ENCODE results near the gene CLIP2. TPM values are rescaled to one million over a fixed set of nuclear protein-coding genes. Genes with fewer than 3 reads are reported as not detected.
"Not testable (repeated sequence)": the region's sequence is repeated elsewhere in the genome, so short reads cannot be mapped to it uniquely, and the experiment has no call there.

CLIP2 gene
- total RNA-seq = 72.2 TPM

DNA sequence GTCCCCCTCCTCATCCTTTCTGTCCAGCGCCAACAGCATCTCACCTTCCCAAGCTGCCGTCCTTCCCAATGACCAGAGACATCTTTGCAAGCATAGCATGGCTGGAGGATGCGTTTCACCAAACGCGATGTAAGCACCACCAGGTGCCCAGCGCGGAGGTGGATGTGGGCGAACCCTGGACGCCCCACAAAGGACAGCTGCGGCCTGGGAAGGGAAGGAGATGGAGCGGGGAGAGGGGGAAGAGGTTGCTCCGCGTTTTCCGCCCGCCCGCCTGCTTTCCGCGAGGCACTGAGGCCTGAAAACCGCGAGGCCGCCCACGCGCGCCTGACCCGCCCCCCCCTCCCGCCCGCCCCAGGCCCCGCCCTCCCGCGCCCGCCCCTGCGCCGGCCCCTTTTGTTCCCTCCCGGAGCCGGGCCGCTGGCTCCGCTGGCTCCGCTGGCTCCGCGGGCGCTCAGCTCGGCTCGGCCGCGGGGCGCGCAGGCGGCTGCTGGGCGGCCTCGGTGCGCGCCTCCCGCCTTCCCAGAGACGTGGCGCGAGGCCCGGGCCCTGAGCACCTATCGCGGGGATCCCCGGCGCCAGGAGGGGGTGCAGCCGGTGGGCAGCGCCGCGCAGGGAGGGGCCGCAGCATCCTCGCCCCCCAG lies at the start of gene CLIP2:
Gene CLIP2, plus strand, starts transcription at position 390 of the 641 bp plus-strand sequence. CDS start 28,140 bp downstream, outside the sequence.
- peak; percentile 41 to 80 (median 77) for DNase-seq (ENCODE audit: low read depth in 2 of 3, low spot score in 2 of 3)

DNA sequence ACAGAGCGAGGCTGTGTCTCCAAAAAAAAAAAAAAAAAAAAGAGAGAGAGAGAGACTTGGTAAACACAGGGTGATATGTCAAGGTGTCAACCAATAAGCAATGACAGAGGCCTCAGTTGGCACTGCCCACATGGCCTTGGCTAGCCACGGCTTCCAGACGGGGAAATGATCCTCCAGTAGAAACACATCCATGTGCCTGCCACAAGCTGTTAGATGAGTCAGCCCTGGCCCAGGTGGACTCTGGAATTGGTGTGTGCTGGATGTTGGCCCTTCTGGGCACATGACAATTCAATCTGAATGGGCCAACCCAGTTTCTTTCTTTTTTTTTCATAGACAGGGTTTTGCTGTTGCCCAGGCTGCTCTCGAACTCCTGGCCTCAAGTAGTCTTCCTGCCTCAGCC lies 48.7 kb upstream of the CLIP2 start:
- DNase-seq (ENCODE audit: low read depth in 2 of 3, low spot score in 2 of 3) = no peak

DNA sequence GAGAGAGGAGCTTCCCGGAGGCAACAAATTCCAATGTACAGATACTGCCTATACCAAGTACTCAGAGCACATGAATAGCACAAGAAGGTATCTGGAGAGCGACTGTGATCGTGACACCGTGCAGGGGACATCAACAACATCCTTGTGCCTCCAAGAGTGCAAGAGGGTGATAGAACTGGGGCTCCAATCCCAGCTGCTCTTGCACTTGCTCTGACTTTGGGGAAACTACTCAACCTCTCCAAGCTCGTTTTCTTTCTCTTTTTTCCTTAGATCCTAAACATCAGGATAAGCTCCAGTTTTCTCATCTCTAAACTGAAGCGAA lies 47.1 kb upstream of the CLIP2 start:
- no peak for DNase-seq (ENCODE audit: low read depth in 2 of 3, low spot score in 2 of 3)

DNA sequence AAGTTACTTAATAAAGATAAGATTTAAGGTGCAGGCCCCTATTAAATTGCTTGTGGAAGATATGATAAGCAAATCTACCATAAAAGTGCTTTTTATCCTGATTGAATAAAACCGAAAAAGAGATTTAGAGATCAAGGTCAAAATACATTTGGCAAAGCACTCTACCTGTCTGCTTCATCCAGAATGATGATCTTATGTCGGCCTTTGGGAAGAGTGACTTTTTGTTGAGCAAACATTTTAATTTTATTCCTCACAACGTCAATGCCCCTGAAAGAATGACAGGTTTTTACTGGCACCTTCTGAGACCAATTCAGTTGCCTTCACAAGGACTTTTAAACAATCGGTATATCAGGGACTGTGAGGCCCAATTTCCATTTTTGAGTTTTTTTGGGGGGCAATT lies 42.7 kb upstream of the CLIP2 start:
- DNase-seq (ENCODE audit: low read depth in 2 of 3, low spot score in 2 of 3) = no peak

DNA sequence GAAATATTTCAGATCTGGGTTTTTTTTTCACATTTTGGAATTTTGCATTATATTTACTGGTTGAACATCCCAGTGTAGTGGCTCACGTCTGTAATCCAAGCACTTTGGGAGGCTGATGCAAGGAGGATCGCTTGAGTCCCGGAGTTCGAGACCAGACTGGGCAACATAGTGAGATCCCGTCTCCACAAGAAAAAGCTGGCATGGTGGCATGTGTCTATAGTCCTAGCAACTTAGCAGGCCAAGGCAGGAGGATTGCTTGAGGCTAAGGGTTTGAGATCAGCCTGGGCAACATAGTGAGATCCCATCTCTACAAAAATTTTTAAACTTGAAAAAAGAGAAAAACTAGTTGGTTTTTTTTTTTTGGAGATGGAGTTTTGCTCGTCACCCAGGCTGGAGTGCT lies 41.1 kb upstream of the CLIP2 start:
- DNase-seq (ENCODE audit: low read depth in 2 of 3, low spot score in 2 of 3) = no peak

DNA sequence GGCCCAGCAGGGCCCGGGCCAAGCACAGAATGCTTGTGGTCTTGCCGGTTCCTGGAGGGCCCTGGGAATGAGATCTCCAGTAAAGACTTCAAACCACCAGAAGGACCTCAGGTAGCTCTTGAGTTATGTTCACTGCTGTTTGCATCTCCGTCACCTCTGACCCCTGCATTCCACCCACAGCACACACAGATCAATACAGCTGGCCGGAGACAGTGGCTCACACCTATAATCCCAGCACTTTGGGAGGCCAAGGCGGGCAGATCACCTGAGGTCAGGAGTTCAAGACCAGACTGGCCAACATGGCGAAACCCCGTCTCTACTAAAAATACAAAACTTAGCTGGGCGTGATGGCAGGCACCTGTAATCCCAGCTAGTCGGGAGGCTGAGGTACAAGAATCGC lies 40.1 kb upstream of the CLIP2 start:
- not testable (repeated sequence) for DNase-seq (ENCODE audit: low read depth in 2 of 3, low spot score in 2 of 3)

DNA sequence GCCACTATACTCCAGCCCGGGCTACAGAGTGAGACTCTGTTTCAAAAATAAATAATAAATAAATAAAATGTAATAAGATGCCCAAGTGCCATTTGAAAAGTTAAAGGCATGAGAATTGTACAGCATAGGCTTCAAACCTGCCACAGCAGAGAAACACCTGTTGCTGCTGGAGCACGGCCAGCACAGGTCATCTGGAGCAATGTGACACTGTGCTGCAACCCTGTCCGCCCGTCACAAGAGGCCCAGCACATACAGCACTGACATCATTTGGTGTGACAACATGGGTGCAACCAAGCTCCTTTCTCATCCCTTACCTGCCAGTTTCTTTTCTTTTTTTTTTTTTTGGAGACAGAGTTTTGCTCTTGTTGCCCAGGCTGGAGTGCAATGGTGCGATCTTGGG lies 36.3 kb upstream of the CLIP2 start:
- DNase-seq (ENCODE audit: low read depth in 2 of 3, low spot score in 2 of 3) = no peak

DNA sequence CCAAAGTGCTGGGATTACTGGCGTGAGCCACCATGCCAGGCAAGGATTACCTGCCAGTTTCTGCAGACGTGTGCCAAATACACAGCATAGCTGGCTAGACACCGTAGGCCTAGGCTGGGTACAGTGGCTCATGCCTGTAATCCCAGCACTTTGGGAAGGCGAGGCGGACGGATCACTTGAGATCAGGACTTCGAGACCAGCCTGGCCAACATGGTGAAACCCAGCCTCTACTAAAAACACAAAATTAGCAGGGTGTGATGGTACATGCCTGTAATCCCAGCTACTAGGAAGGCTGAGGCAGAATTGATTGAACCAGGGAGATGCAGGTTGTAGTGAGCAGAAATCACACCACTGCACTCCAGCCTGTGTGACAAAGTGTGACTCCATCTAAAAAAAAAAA lies 35.9 kb upstream of the CLIP2 start:
- no peak for DNase-seq (ENCODE audit: low read depth in 2 of 3, low spot score in 2 of 3)

DNA sequence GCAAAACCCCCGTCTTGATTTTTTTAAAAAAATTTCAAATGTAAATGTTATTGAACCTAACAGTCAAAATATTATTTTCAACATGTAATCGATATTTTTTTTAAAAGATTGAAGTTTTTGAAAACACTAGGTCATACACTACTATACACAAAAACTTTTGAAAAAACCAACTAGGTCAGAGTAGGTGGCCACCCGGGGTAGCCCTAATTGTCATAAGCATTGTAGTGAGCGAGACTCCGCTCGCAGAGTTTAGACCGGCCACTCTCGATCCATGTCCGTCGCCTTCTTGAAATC lies 35.4 kb upstream of the CLIP2 start:
- peak in 1 of 3 donors; percentile 20 for DNase-seq (ENCODE audit: low read depth in 2 of 3, low spot score in 2 of 3)

DNA sequence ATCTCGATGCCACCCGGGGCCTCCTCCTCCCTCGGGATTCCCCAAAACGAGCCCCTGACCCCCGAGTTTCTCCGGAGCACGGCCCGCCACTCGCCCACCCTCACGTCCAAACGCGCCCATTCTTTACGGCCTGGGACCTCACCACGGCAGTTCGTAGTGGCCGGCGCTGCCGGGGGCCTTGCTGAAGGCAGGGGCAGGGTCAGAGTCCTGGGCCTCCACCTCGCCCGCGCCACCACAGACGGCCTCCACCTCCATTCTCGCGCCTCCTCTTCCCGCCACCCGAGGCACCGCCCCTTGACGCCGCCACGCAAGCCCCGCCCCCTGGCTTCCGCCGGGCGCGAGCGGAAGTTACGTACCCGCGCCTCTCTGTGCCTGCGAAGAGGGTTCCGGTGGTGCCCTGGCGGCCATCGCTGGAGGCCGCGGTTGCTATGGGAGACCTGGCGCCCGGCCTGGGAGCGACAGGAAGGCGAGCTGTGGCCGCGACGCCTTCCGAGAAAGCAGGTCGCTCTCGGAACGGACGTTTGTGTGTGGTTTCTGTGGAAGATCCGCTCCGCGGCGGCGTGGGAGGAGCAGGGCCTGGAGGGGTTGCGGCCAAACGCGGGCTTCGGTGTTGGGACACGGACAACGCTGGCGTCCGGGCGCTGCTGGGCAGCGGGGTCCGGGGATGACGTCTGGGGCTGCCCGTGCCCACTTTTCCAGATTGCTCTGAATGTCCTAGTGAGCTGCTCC lies 34.9 kb upstream of the CLIP2 start, which contains the start of gene RFC2:
Gene RFC2, minus strand, starts transcription at position 271 of the 729 bp plus-strand sequence. Its CDS starts 16 bp downstream, at position 255.
- peak; percentile 92 to 99 (median 98) for DNase-seq (ENCODE audit: low read depth in 2 of 3, low spot score in 2 of 3)

DNA sequence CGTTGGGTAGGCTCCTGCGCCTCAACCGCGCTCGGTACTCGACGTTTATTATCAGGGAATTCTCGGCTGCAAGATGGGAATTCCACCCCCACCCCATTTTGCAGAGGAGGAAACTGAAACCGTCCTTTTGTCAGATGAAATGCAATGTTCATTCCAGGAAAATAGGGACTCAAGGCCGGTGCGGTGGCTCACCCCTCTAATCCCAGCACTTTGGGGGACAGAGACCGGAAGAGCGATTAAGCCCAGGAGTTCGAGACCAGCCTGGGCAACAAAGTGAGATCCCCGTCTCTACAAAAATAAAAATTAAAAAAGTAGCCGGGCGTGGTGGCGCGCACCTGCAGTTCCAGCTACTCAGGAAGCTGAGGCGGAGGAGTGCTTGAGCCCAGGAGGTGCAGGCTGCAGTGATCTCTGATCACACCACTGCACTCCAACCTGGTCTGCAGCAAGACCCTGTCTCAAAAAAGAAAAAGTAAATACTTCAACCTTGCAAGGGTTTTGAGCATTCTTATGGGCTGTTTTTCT lies 34.3 kb upstream of the CLIP2 start:
- DNase-seq (ENCODE audit: low read depth in 2 of 3, low spot score in 2 of 3) = peak in 1 of 3 donors; percentile 21

DNA sequence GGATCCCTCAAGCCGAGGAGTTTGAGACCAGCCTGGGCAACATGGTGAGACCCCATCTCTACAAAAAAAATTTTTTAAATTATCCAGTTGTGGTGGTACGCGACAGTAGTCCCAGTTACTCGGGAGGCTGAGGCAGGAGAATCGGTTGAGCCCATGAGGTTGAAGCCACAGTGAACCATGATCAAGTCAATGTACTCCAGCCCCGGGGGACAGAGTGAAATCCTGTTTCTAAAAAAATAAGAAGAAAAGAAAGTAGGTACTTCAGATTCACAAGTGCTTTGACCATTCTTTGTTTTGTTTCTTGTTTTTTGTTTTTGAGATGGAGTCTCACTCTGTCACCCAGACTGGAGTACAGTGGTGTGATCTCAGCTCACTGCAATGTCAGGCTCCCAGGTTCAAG lies 33.7 kb upstream of the CLIP2 start:
- DNase-seq (ENCODE audit: low read depth in 2 of 3, low spot score in 2 of 3) = not testable (repeated sequence)

DNA sequence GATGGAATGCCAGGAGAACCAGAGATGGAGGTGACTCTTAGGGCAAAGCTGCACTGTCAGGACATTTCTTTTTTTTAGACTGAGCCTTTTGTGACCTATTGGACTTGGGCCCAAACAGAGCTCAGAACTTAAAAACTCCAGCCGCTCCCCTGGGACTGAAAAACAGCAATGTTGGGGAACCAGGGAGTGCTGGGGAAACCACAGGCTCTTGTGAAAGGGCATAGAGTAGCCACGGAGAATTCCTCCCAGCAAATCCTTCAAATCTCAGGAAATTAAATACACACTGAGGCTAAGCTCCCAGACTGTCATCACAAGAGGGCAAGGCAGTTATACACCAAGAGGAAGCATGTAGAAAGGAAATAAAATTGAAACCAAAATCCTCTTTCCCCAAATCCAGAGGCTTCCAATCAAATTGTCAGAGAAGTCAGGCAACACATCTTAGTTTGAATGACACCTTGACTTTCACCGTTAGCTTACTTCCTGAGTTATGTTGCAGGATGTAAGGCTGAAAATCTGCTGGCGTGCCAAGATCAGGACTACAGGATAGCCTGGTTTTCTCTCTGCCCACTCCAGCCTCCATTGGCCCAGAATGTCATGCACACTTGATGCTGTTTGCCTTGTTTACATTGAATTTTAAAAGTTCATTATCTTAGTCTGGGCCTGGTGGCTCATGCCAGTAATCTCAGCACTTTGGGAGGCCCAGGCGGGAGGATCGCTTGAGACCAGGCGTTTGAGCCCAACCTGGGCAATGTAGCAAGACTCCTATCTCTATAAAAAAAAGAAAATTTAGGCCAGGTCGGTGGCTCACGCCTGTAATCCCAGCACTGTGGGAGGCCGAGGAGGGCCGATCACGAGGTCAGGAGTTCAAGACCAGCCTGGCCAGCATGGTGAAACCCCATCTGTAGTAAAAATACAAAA lies 32.5 kb upstream of the CLIP2 start:
- DNase-seq (ENCODE audit: low read depth in 2 of 3, low spot score in 2 of 3) = no peak

DNA sequence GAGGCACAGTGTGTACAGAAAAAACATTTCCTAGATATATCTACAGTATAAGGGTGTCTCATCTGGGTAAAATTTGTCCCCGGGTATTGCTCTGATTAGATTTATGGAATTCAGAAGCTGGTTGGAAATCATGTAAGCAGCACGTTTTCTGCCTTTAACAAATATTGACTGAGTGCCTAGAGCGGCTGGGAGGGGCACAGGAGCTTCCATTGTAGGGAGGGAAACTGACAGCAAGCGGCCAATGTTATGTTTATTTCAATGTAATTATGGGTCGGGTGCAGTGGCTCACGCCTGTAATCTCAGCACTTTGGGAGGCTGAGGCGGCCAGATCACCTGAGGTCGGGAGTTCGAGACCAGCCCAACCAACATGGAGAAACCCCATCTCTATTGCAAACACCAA lies 30.6 kb upstream of the CLIP2 start:
- no peak for DNase-seq (ENCODE audit: low read depth in 2 of 3, low spot score in 2 of 3)

DNA sequence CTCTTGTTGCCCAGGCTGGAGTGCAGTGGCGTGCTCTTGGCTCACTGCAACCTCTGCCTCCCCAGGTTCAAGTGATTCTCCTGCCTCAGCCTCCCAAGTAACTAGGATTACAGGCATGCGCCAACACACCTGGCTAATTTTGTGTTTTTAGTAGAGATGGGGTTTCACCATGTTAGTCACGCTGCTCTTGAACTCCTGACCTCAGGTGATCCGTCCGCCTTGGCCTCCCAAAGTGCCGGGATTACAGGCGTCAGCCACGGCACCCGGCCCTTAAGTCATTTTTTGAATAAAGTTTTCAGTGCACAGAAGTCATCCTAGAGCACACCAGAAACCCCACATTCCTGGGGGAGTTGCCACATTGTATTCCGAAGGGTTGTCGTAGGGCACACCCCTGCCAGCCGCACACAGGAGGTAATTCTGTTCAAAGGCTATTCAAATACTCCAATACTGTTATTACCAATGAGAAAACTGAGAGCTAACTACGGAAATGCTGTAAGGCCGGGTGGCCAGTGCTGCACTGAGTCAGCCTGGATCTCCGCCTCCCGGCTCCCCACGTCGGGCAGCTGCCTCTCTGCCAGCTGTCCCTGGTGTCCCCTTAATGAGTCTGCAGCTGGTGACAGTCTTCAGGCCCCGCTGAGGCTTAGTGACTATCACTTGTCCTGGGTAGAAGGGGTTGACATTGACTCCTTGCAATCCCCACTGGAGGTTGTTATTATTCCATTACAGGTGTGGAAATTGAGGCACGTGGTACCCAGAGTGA lies 26.4 kb upstream of the CLIP2 start:
- DNase-seq (ENCODE audit: low read depth in 2 of 3, low spot score in 2 of 3) = no peak

DNA sequence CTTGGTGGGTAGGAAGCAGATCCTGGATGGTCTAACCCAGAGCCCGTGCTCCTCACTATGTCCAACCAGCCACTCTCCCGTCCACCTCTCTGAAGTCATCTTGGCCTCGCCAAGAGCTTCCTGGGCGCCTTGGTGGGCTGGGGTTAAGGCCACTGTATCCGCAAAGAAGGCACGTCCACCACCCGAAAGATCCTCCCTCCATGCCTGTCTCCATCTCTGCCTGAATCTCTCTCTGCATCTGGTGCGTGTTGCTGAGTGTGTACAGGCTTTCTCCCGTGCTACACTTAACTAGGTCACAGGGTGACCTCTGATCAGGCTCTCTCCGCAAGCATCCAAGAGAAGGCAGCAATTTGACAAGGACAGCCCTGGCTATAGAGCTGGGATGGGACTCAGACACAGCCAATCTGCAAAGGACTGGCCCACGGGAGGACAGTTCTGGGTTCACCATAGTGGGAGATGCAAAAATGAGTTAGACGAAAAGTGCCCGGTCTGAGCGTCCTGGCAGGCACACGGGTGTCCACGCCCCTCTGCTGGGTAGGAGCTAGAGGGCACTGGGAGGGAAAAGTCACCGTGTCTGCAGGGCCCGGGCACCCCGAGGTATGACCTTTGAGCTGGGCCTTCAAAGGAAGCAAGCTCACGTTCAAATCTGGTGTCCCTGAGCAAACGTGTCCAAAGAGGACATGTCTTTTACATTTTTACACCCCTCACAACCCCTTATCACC lies 25.6 kb upstream of the CLIP2 start:
- DNase-seq (ENCODE audit: low read depth in 2 of 3, low spot score in 2 of 3) = no peak

DNA sequence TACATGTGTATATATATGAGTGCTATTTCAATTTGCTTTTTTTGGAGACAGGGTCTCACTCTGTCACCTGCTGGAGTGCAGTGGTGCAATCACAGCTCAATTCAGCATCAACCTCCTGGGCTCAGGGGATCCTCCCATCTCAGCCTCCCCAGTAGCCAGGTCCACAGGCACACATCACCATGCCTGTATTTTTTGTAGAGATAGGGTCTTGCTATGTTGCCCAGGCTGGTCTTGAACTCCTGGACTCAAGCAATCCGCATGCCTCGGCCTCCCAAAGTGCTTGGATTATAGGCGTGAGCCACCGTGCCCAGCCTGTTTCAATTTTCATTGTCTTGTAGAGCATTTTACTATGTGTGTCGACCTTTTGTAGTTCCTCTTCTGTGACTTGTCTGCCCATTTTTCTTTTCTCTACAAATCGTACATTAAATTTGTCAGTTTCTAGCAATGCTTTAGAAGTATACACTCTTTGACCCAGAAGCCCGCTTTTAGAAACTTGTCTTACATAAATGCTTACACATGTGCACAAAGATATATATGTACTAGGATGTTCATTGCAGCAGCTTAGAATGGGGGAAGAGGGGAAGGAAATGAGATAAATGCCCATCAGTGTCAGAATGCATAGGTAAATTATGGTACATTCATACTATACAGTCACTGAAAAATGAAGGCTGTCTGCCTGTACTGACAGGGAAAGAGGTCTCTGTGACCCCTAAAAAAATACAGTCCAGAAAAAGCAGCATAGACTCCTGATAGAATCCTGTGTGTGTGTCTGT lies 22.8 kb upstream of the CLIP2 start:
- peak in 1 of 3 donors; percentile 32 for DNase-seq (ENCODE audit: low read depth in 2 of 3, low spot score in 2 of 3)

DNA sequence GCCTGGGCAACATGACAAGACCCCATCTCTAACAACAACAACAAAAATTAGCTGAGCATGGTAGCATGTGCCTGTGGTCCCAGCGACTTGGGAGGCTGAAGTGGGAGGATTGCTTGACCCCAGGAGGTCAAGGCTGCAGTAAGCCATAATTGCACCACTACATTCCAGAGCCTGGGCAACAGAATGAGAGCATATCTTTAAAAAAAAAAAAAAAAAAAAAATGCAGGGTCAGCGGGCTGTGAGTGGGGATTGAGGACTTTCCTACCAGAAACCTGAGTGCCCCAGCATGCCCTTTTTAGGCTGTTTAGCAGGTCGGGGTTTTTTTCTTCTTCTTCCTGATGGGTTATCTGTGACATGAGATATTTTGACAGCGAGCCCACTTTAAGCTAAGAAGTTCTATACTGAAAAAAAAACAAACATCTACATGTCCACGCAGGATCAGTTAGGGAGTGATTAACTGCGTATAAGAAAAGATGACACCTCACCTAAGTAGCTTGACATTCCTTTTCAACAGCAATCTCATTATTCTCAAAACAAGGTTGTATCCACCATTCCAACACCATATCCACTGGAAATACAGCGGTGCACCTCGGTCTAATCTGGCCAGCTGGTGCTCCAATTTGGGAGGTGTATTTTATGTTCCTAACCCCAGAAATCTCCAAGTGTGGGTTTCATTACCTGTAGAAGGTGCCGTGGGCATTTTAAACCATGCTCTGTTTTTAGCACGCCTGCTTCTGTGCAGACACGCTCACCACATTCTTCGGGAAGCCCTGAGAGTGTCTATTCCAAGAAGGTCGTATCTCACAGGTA lies 21.2 kb upstream of the CLIP2 start:
- no peak for DNase-seq (ENCODE audit: low read depth in 2 of 3, low spot score in 2 of 3)
